ENCODE measurements around the gene RFTN1. TPM values are rescaled to one million over a fixed set of nuclear protein-coding genes. Genes with fewer than 3 reads are reported as not detected.

RFTN1 gene
- total and polyA plus RNA-seq, 9 of the 15 experiments (the other 6 are each of a cell fraction or from before 2014, with no cell fraction given), result 0.08 to 0.51 (median 0.11) TPM; not detected in 6

GRCh38 chr3:16496408-16497222, 16.9 kb downstream of the RFTN1 start:
- Histone ChIP-seq H3K27me3 (ENCODE audit: control insufficient read depth in 2 of 2, insufficient read depth in 2 of 2, low read length in 2 of 2) (peaks cover 47 to 48% of the 10 kb centered on the region in 2 experiments), H3K9ac (ENCODE audit: insufficient read depth in 1 of 2, low read depth in 2 of 2, low read length in 2 of 2) (no peak overlapping the region), H2AFZ (ENCODE audit: low read depth, low read length) (no peak overlapping the region), H3K27ac (ENCODE audit: extremely low read depth, low read depth, low read length) (no peak overlapping the region), H3K79me2 (ENCODE audit: control insufficient read depth, insufficient read depth, low read length) (no peaks in the 10 kb centered on the region), H3K9me3 (replicated peaks; ENCODE audit: control insufficient read depth, insufficient read depth, low read depth, low read length) (no peaks in the 10 kb centered on the region), H3K36me3 (ENCODE audit: control insufficient read depth, insufficient read depth, low read length) (no peaks in the 10 kb centered on the region), H3K9me1 (ENCODE audit: control insufficient read depth, insufficient read depth, low read length) (no peaks in the 10 kb centered on the region), H4K20me1 (replicated peaks; ENCODE audit: control insufficient read depth, insufficient read depth, low read length) (peaks cover 3% of the 10 kb centered on the region; the same call in 1 of the 2 replicates), H3K4me2 (ENCODE audit: insufficient read depth, low read length) (no peak overlapping the region), H3K4me1 (replicated peaks in 1 of 2; ENCODE audit: control insufficient read depth in 2 of 2, insufficient read depth in 2 of 2, low read length in 2 of 2) (no peaks in the 10 kb centered on the region), H3K4me3 (no peak overlapping the region)
- in situ Hi-C loops (cut with MboI), result no loop called here
- ATAC-seq (no peak), DNase-seq (ENCODE audit: extremely low read depth in 1 of 4, low spot score in 3 of 4) (no peak), FAIRE-seq (no peak)
- CTCF ChIA-PET (ENCODE audit: low intra/inter-chr PET ratio), result no interaction called here
- TF ChIP-seq ZNF668 (CRISPR knock-in tag; IDR thresholded peaks at IDR 0.05), result no peak
- no peak for TF ChIP-seq ZNF76 (CRISPR knock-in tag; IDR thresholded peaks at IDR 0.05; ENCODE audit: borderline replicate concordance)
- no peak for TF ChIP-seq ZBTB1 (CRISPR knock-in tag; IDR thresholded peaks at IDR 0.05; ENCODE audit: borderline replicate concordance, low read depth)
- TF ChIP-seq RBM17 (IDR thresholded peaks at IDR 0.05; ENCODE audit: borderline replicate concordance, low read depth, low read length), result no peak
- TF ChIP-seq BACH1 (tag; IDR thresholded peaks at IDR 0.05), result no peak
- TF ChIP-seq FOSL1 (tag; conservative IDR thresholded peaks at IDR 0.05), result no peak
- TF ChIP-seq ZNF785 (CRISPR knock-in tag; IDR thresholded peaks at IDR 0.05), result no peak
- TF ChIP-seq, protein P1, sequence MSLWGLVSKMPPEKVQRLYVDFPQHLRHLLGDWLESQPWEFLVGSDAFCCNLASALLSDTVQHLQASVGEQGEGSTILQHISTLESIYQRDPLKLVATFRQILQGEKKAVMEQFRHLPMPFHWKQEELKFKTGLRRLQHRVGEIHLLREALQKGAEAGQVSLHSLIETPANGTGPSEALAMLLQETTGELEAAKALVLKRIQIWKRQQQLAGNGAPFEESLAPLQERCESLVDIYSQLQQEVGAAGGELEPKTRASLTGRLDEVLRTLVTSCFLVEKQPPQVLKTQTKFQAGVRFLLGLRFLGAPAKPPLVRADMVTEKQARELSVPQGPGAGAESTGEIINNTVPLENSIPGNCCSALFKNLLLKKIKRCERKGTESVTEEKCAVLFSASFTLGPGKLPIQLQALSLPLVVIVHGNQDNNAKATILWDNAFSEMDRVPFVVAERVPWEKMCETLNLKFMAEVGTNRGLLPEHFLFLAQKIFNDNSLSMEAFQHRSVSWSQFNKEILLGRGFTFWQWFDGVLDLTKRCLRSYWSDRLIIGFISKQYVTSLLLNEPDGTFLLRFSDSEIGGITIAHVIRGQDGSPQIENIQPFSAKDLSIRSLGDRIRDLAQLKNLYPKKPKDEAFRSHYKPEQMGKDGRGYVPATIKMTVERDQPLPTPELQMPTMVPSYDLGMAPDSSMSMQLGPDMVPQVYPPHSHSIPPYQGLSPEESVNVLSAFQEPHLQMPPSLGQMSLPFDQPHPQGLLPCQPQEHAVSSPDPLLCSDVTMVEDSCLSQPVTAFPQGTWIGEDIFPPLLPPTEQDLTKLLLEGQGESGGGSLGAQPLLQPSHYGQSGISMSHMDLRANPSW (CRISPR knock-in tag; IDR thresholded peaks at IDR 0.05), result no peak
- no peak for TF ChIP-seq ARHGAP35 (IDR thresholded peaks at IDR 0.05; ENCODE audit: partially characterized antibody)
- under 1% methylated on average over 10 of the region's 10 CpGs for WGBS (ENCODE audit: insufficient coverage, low coverage, missing lambda C conversion rate)
- intact Hi-C loops (cut with micrococcal nuclease), result no loop called here
- POLR2A ChIA-PET, result interaction anchor here (0.7 to 1.0 kb wide), 3 partner anchors 8 to 492 kb away, joined by 3 to 4 read pairs (median 3); no protein-coding TSS in a partner anchor
- BruUV-seq (replicated peaks), result no TSS peak
